Measurements from ENCODE around the gene CCDC126.
A peak's percentile ranks its signal among the peaks of the same experiment; 100 is the strongest.
"Not testable (repeated sequence)": the region's sequence is repeated elsewhere in the genome, so short reads cannot be mapped to it uniquely, and the experiment has no call there.

CCDC126 gene

DNA sequence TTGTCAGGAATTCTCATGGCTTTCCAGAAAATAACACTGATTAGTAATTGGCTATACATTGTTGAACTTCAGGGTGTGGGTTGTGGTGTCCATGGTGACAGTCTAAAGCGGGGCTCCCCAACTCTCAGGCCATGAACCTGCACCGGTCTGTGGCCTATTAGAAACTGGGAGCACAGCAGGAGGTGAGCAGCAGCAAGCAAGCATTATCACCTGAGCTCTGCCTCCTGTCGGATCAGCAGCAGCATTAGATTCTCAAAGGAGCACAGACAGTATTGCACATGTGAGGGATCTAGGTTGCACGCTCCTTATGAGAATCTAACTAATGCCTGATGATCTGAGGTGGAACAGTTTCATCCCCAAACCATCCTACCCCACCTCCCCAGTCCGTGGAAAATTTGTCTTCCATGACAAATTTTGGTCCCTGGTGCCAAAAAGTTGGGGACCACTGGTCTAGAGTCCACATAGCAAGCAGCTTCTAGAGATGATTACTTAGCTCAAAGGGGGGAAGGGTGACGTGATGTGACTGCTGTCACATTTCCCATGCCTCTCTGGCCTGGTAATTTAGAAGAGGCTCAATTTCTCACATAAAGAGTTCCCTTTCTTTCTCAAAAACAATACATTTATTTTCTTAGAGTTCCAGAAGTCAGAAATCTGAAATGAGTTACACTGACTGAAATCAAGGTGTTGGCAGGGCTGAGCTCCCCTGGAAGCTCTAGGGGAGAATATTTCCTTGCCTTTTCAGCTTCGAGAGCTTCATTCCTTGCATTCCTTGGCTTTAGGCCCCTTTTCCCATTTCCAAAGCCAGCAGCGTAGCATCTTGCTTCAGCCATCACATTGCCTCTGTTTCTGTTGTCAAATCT is 65.2 kb downstream of the CCDC126 start:
- no peaks in the 10 kb centered on the region for H3K4me1 Mint-ChIP-seq (ENCODE audit: low read depth)
- H3K36me3 Mint-ChIP-seq (ENCODE audit: low read depth): peaks cover 2% of the 10 kb centered on the region
- H3K9me3 Mint-ChIP-seq: peaks cover 7% of the 10 kb centered on the region
- no peak overlapping the region for H3K4me3 Mint-ChIP-seq
- H3K27me3 Mint-ChIP-seq: no peaks in the 10 kb centered on the region
- DNase-seq: no peak
- H3K27ac Mint-ChIP-seq: no peak overlapping the region

DNA sequence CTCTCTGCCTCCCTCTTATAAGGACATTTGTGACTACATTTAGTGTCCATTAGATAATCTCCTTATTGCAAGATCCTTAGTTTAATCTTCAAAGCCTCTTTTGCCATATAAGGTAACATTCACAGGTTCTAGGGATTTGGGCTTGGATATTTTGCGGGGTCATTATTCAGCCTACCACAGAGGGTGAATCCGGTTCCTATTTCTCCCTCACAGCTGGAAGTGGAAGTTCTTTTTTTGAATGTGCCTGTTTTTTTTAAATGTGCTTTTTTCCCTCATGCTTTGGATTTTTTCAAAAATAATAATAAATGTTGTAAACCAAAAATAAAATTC is 65.8 kb downstream of the CCDC126 start:
- H3K36me3 Mint-ChIP-seq (ENCODE audit: low read depth): peaks cover 2% of the 10 kb centered on the region
- peaks cover 7% of the 10 kb centered on the region for H3K9me3 Mint-ChIP-seq
- no peak overlapping the region for H3K27ac Mint-ChIP-seq
- no peak overlapping the region for H3K4me3 Mint-ChIP-seq
- no peak for DNase-seq
- H3K27me3 Mint-ChIP-seq: no peaks in the 10 kb centered on the region
- H3K4me1 Mint-ChIP-seq (ENCODE audit: low read depth): no peaks in the 10 kb centered on the region

DNA sequence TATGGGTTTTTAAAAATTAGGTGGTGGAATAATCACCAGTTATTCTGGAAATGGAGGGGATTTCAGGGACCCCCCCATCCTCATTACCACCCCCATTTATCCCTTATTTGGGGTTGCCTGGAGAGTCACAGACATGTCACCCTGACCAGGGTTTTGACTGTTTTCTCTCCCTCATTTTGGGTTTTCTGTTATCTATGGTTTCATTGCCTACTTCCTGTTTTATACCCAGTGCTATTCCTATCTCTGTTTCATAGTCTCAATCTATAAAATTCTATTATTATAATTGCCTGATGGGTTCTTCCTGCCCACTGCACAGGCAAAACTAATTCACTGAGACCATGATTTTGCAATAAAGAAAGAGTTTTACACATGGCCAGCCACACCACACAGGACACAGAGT is 66.9 kb downstream of the CCDC126 start:
- no peaks in the 10 kb centered on the region for H3K36me3 Mint-ChIP-seq (ENCODE audit: low read depth)
- no peaks in the 10 kb centered on the region for H3K9me3 Mint-ChIP-seq

DNA sequence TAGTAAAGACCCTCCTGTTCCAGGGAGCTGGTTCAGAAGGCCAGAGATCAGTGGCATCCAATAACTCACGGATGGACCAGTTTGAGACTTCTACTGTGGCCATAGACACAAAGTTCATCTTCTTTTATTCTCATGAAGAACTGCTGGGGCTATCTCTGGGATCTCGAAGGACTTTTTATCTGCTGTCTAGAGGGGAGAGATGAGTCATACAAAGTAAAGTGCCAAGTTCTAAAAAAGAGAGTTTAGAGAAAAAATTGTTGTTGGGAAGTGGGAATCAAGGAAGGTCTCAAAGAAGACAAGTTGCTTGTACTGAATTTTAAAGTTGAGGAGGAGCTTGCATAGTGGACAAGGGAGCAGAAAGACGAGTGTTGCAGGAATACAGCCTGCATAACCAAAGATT is 74.9 kb downstream of the CCDC126 start:
- no peaks in the 10 kb centered on the region for H3K9me3 Mint-ChIP-seq

More for the DNA sequence above, 66.9 kb downstream of the CCDC126 start:
- Mint-ChIP-seq H3K27me3 (no peaks in the 10 kb centered on the region), H3K27ac (no peak overlapping the region), H3K4me1 (ENCODE audit: low read depth) (no peaks in the 10 kb centered on the region), H3K4me3 (no peak overlapping the region)
- DNase-seq: no peak

DNA sequence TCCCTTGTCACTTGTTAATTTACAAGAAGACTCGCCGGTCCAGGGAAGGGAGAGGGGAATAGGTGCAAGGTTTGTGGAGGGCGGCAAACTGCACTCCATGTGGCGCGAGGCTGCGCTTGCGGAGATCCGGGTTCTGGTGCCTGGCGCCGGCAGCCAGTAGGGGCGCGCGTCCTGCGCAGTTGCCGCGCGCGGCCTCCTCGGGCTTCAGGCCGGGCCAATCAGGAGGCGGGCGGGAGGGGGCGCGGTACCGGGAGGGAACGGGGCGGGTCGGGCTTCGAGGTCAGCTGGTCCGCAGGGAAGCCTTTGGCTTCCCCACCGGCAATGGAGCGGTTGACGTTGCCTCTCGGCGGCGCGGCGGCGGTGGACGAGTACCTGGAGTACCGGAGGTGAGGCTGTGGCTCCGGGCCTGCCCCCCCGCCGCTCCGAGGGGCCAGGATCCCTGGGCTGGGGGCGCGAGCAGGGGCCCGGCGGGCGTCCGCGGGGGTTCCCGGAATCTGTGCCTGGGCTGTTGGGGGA is 82.8 kb downstream of the CCDC126 start, which contains the start of gene FAM221A:
FAM221A (plus strand) TSS at position 302 of the 516 bp plus-strand sequence; CDS start at position 322, 20 bp downstream.
- peaks cover 2% of the 10 kb centered on the region for H3K36me3 Mint-ChIP-seq (ENCODE audit: low read depth)
- H3K27me3 Mint-ChIP-seq: peaks cover 12% of the 10 kb centered on the region
- H3K9me3 Mint-ChIP-seq: no peaks in the 10 kb centered on the region
- H3K4me1 Mint-ChIP-seq (ENCODE audit: low read depth): peaks cover 19% of the 10 kb centered on the region
- DNase-seq: peak; percentile 88
- peak within 1 kb of the TSS; percentile 85 for H3K4me3 Mint-ChIP-seq
- peak within 1 kb of the TSS; percentile 85 for H3K27ac Mint-ChIP-seq

More for the DNA sequence above, 74.9 kb downstream of the CCDC126 start:
- no peak overlapping the region for H3K27ac Mint-ChIP-seq
- no peak overlapping the region for H3K4me3 Mint-ChIP-seq
- DNase-seq: no peak
- H3K4me1 Mint-ChIP-seq (ENCODE audit: low read depth): no peaks in the 10 kb centered on the region
- no peaks in the 10 kb centered on the region for H3K36me3 Mint-ChIP-seq (ENCODE audit: low read depth)
- H3K27me3 Mint-ChIP-seq: peaks cover 27% of the 10 kb centered on the region

DNA sequence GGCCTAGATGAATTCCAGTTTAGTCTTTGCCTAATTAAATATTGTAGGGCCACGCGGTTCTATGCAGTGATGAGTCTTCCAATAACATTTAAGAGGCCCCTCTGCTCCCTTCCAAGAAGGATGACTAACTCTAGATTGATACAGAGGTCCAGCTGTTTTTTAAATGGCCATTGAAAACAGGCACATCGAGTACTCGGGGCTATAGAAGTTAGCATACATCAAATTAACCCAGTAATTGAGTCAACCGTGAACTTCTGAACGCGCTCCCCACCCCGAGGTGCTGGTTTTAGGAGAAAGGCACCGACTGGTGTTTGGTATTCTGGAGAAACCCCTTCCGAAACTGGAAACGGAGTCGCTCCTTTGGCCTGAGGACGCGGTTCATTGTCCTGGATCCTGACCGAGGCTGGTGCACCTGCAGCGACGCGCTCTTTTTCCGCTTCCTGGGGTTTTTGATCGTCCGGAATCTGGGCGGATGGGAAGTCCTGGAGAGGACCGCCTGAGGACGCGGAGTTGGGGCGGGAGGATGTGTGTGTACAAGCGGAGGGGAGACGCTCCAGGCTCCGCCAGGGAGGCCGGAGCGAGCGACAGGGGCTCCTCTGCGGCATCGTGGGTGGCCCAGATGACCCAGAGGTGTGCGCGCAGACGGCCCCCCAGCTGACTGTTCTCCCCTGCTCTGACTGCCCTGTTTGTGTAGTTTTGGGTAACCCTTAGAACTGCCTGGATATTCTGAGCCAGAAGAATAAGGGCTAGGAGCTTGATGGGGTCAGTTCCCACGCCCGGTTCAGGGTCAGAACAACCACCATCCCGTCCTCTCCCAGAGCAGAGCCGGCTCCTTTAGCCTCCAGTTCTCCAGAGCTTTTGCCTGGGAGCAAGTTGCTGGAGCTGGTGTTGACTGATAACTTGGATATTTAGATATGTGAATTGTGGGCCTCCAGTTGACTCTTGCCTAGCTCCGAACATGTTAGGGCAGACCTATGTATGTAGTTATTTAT is 83.5 kb downstream of the CCDC126 start:
- H3K4me1 Mint-ChIP-seq (ENCODE audit: low read depth): peaks cover 20% of the 10 kb centered on the region
- H3K27ac Mint-ChIP-seq: peak overlapping the region; percentile 85
- H3K9me3 Mint-ChIP-seq: no peaks in the 10 kb centered on the region
- peaks cover 7% of the 10 kb centered on the region for H3K27me3 Mint-ChIP-seq
- H3K4me3 Mint-ChIP-seq: peak overlapping the region; percentile 85
- peak; percentile 55 for DNase-seq
- peaks cover 2% of the 10 kb centered on the region for H3K36me3 Mint-ChIP-seq (ENCODE audit: low read depth)

DNA sequence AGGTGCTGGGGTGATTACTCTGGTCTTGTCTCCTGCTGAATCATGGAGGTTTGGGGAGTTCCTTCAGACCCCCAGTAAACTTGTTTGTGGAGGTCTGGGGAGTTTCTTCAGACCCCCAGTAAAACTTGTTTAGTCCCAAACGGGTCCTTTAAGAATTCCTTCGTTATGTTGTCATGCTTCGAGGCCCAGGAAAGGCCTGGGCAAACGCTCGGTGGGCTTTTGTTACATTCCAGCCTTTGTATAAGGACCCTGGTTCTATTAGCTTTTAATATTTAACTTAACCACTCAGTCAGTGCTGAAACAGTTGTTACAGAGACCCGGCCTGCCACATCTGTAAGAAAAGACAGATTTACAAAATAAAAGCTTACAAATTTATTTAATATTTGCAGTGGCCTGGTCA is 86.9 kb downstream of the CCDC126 start:
- H3K4me1 Mint-ChIP-seq (ENCODE audit: low read depth): peaks cover 19% of the 10 kb centered on the region
- not testable (repeated sequence) for H3K9me3 Mint-ChIP-seq; H3K27me3 Mint-ChIP-seq; DNase-seq; H3K27ac Mint-ChIP-seq; H3K36me3 Mint-ChIP-seq (ENCODE audit: low read depth); H3K4me3 Mint-ChIP-seq

DNA sequence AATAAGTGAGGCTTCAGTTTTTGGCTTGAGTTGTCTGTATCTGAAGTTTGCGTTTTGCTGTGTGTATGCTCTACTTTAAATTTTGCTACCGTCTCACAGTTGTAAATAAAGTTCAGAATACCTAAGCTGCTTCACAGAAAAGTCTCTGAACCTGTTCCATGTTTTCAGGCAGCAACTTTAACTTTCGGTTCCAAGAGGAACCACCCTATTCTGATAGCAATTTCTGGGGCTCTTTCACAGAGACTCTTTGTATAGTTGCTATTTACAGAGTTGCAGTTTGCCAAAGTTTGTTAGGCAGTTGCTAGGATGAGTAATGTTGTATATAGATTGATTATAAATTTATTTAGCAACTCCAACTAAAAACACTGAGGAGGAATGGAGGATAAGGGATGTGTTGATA is 88.5 kb downstream of the CCDC126 start:
- H3K4me3 Mint-ChIP-seq: no peak overlapping the region
- no peaks in the 10 kb centered on the region for H3K27me3 Mint-ChIP-seq
- H3K4me1 Mint-ChIP-seq (ENCODE audit: low read depth): peaks cover 7% of the 10 kb centered on the region
- H3K27ac Mint-ChIP-seq: no peak overlapping the region
- no peak for DNase-seq
- H3K9me3 Mint-ChIP-seq: no peaks in the 10 kb centered on the region
- H3K36me3 Mint-ChIP-seq (ENCODE audit: low read depth): peaks cover 12% of the 10 kb centered on the region

DNA sequence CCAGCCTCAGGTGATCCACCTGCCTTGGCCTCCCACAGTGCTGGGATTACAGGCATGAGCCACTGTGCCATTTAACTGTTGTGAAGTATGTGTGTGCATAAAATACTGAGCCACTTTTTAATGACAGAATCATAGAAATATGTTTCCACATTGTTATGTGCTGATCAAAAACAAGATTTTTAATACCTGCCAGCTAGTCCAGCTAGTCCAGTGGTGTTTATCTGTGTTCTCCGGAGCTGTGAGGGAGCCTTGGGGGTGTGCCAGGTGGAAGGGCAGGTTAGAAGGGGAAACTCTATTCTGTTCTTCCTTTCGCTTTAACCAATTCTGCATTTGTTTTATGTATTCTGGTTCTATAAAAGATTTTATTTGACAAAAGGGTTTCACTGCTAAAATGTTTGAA is 89.8 kb downstream of the CCDC126 start:
- Mint-ChIP-seq H3K9me3 (no peaks in the 10 kb centered on the region), H3K27ac (no peak overlapping the region), H3K4me1 (ENCODE audit: low read depth) (peaks cover 3% of the 10 kb centered on the region), H3K4me3 (no peak overlapping the region), H3K36me3 (ENCODE audit: low read depth) (peaks cover 20% of the 10 kb centered on the region), H3K27me3 (no peaks in the 10 kb centered on the region)
- DNase-seq: no peak

DNA sequence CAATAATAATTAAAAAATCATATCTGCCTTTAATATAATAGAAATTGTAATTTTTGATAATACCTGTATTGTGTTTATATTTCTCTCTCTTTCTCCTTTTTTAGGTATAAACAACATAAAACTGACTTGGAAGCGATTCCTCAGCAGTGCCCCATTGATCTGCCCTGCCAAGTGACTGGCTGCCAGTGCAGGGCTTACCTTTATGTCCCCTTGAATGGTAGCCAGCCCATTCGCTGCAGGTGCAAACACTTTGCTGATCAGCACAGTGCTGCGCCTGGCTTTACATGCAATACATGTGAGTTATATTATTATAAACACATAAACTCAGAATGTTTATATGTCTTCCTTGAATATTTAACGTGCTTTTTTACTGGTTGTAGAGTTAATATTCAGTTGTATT is 92.0 kb downstream of the CCDC126 start:
- DNase-seq: no peak
- Mint-ChIP-seq H3K9me3 (no peaks in the 10 kb centered on the region), H3K4me3 (no peak overlapping the region), H3K27me3 (no peaks in the 10 kb centered on the region), H3K4me1 (ENCODE audit: low read depth) (peaks cover 3% of the 10 kb centered on the region), H3K36me3 (ENCODE audit: low read depth) (peaks cover 32% of the 10 kb centered on the region), H3K27ac (no peak overlapping the region)

DNA sequence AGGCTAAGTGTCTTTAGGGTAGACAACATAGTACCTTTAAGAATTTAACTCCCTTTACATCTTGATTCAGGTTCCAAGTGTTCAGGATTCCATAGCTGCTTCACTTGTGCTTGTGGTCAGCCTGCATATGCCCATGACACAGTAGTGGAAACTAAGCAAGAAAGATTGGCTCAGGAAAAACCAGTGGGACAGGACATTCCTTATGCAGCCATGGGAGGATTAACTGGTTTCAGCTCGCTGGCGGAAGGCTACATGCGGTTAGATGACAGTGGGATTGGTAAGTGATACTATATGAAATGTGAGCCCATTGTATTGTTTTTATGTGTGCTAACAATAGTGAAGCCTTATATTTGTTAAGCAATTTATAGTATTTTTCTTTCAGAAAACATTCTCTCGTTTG is 94.1 kb downstream of the CCDC126 start:
- Mint-ChIP-seq H3K27me3 (no peaks in the 10 kb centered on the region), H3K36me3 (ENCODE audit: low read depth) (peaks cover 38% of the 10 kb centered on the region), H3K9me3 (no peaks in the 10 kb centered on the region), H3K27ac (no peak overlapping the region), H3K4me1 (ENCODE audit: low read depth) (peaks cover 1% of the 10 kb centered on the region), H3K4me3 (no peak overlapping the region)
- DNase-seq: no peak

DNA sequence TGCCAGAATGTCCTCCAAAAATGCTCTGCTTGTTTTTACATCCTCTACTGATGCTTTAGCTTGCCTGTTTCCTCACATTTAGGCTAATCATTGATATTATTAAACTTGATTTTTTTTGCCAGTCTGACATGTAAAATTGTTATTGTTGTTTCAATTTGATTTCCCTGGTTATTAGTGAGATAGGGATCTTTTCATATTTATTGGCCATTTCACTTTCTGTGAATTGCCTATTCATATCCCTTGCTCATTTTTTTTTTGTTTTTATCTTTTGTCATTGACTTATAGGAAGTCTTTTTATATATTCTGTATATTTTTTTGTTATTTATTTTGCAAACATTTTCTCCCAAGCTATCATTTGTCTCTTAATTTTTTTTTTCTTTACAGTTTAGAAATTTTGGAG is 96.0 kb downstream of the CCDC126 start:
- no peak overlapping the region for H3K27ac Mint-ChIP-seq
- H3K9me3 Mint-ChIP-seq: no peaks in the 10 kb centered on the region
- peaks cover 37% of the 10 kb centered on the region for H3K36me3 Mint-ChIP-seq (ENCODE audit: low read depth)
- no peak for DNase-seq
- no peaks in the 10 kb centered on the region for H3K27me3 Mint-ChIP-seq
- H3K4me3 Mint-ChIP-seq: no peak overlapping the region
- peaks cover 4% of the 10 kb centered on the region for H3K4me1 Mint-ChIP-seq (ENCODE audit: low read depth)

All from activated T-cell treated with anti-CD3 and anti-CD28 coated beads, Interleukin-2, amount 50 U/mL, for 24 hours (primary cell).